GM21381 (cell line): ENCODE data around the gene ACP7.
"Not testable (repeated sequence)": the region's sequence is repeated elsewhere in the genome, so short reads cannot be mapped to it uniquely, and the experiment has no call there.

Source experiments
- ATAC-seq: cut with Tn5 transposase; IDR thresholded peaks from one replicate; pipeline ENCODE4 v1.9.1; 2021; ENCODE audit warnings: mild to moderate bottlenecking, moderate library complexity; ENCODE audit not compliant: unreplicated experiment

The ACP7 gene

DNA sequence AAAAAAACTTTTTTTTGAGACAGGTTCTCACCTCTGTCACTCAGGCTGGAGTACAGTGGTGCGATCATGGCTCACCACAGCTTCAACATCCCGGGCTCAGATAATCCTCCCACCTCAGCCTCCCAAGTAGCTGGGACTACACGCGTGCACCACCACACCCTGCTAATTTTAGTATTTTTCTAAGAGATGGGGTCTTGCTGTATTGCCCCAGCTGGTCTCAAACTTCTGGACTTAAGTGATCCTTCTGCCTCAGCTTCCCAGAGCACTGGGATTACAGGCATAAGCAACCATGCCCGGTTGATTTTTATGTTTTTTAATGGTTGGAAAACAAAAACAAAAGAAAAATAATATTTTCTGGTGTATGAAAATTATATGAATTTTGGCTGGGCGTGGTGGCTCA lies 9.2 kb upstream of the ACP7 start:
- ATAC-seq: no peak

DNA sequence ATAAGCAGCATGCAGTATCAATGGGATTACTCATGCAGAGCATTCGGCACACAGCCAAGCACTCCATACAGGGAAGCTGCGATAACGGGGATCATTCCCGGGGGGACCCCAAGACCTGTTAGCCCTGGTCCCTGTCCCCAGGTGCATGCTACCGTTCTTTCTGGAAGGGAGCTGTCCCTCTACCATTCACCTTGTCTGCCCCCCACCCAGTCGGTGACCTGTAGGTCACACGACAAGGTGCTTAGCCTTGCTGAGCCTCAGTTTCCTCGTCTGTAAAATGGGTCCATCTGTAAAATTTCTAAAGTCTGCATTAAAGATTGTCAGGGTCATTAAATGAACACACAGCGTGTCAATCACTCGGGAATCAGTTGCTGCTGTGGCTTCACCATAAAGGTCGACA lies 6.8 kb upstream of the ACP7 start:
- ATAC-seq: no peak

DNA sequence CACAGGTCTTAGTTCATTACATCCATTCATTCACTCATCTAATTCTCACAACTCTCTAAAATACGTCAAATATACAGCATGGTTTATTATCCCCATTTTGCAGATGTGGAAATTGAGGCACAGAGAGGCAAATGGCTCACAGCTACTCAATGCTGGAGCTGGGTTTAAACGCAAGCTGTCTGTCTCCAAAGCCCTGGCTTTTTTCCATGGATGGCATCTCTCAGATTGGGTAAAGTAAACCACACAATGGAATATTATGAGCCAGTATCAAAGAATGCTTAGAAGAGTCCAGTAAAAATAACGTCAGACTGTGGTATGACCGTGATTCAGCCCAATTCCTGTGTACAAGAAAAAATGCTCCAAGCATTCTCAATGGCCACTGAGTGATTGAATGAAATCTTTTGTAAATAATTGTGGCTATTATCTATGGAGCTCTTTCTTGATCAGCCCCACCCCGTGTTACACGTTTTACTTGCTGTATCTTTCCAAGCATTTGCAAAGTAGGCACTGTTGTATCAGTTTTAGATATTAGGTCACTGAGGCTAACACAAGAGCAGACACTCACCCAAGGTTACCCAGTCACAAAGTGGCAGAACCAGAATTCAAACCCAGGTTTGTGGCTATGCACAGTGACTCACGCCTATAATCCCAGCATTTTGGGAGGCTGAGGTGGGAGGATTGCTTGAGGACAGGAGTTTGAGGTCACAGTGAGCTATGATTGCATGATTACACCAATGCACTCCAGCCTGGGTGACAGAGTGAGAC lies 5.5 kb upstream of the ACP7 start:
- no peak for ATAC-seq

DNA sequence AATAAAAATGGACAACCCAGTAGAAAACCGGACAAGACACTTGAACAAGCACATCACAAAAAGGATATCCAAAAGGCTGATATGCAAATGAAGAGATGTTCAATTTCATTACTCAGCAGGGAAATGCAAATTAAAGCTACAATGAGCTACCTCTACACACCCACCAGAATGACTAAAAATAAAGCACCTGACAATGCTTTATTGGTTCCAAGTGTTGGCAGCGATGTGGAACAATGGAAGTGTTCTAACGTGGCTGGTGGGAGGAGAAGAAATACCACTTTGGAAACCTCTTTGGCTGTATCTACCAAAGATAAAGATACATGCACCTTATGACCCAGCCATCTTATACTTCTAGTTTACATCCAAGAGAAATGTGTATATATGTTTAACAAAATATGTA lies 3.7 kb upstream of the ACP7 start:
- ATAC-seq: no peak

DNA sequence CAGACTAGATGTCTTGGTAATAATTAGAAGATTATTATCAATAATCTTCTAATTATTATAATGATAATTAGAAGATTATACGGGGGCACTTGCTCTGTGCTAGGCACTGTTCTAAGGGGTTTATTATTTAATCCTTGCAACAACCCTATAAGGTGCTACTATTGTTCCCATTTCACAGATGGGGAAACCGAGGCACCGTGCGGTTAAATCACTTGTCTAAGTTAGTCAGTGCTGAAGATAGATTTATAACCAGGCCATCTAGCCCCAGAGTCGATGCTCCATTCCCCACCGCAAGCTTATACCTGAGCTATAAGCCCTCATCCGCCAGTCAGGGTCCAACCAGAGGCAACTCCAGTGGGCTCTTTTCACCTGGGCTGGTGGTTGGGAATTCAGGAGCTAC lies 2.0 kb upstream of the ACP7 start:
- ATAC-seq: no peak

DNA sequence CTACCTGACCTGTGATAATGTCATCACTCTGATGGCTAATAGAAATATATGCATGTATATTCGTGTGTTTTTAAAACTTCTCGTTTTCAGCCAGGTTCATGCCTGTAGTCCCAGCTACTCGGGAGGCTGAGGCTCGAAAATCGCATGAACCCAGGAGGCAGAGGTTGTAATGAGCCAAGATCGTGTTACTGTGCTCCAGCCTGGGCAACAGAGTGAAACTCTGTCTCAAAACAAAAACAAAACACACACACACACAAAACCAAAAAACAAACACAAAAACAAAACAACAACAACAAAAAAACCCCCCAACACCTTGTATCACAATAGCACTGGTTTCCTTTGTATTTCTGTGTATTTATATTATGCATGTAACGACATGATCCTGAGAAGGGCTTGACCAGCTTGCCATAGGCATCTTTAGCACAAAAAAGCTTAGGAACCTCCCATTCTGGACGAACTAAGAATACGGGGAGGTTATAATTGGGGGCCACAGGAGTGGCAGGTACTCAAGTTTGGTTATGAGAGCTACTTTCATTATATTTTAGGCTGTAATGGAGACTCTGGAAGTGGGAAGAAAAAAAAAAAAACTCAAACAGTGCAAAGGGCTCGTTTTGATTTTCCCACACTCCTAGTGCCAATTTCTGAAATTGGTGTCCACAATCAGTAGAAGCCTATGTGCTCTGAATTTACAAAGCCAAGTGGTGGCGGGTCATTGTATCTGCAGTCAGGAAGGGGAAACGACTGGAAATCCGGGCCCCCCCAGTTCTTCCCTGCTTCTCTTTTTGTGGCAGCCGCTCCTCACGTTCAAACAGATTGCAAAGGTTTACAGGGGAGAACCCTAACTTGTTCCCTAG lies 1.2 kb upstream of the ACP7 start:
- ATAC-seq: no peak

DNA sequence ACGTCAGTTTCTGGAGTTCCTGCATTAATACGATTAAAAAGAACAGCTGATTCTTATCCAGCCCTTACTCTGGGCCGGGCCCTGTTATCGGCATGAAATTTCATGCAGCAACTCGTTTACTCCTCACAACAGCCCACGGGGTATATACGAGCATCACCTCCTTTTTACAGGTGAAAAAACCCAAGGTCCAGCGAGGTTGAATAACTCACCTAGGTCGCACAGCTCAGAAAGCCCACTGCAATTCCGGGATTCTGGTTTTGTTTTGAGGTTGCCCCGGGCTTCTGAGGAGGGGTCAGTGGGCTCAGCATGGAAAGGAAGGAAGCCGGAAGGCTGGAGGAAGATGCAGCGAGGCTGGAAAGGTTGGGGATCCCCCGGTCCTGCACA lies 577 bp upstream of the ACP7 start:
- ATAC-seq: no peak

DNA sequence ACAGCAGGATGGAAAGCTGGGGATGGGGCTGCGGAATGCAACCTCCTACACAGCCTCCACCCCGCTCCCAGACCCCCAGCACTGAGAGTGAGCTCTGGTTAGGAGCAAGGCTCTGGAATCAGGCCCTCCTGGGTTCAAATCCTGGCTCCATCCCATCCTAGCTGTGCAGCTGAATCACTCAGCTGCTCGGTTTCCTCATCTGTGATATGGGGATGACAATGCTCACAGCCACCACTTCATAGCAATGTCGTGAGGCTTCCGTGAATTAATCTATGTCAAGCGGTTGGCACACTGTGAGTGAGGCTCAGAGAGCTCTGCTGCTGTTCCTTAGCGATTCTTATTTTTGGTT lies 538 bp downstream of the ACP7 start:
- no peak for ATAC-seq

DNA sequence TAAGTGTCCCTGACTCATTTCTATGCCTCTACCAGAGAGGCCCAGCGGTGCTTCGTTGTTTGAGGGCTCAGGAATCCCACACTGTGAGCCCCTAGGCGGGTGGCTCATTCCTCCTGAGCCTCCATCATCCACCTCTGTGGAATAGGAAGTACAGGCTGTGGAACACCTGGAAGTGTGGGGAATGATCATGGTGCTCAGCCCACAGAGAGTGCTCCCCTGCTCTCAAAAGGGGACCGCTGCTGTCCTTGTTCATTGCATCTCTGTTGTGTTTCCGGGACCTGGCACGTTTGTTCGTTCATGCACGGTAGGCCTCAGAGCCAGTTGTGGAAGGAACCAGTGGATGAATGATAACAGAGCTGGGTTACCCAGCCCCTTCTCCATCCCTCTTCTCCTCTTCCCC lies 1.2 kb downstream of the ACP7 start:
- no peak for ATAC-seq

DNA sequence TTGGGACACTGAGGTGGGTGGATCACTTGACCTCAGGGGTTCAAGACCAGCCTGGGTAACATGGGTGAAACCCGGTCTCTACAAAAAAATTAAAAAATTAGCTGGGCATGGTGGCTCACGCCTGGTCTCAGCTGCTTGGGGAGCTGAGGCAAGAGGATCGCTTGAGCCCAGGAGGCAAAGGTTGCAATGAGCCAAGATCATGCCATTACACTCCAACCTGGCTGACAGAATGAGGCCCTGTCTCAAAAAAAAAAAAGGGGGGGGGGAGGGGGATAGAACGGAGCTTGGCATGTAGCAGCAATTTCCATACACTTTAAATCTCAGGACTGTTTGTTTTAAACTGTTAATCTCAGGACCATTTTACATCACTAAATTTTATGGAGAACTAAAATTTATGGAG lies 2.2 kb downstream of the ACP7 start:
- ATAC-seq: no peak

DNA sequence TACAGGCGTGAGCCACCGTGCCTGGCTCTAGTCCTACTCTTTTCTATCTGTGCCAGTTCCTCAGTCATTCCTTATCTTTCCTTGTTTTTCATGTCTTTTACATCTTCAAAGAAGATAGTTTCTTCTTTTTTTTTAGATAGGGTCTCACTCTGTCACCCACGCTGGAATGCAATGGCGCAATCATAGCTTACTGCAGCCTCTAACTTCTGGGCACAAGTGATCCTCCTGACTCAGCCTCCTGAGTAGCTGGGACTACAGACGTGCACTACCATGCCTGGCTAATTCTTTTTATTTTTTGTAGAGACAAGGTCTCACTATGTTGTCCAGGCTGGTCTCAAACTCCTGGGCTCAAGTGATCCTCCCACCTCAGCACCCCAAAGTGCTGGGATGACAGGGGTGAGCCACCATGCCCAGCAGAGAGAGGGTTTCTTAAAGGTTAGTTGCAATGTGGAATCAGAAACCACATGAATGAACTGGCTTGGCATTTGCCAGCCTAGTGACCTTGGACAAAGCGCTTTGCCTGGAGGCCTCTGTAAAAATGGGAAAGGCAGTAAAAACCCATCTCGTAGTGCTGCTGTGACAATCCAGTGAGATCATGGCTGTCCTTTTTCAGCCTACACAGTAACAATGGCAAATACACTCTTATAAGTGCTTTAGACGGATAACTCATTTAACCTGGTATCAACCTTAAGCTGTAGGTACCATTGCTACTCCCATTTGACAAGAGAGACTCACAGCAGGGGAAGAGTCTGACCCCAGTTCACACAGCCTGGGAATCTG lies 3.9 kb downstream of the ACP7 start:
- no peak for ATAC-seq

DNA sequence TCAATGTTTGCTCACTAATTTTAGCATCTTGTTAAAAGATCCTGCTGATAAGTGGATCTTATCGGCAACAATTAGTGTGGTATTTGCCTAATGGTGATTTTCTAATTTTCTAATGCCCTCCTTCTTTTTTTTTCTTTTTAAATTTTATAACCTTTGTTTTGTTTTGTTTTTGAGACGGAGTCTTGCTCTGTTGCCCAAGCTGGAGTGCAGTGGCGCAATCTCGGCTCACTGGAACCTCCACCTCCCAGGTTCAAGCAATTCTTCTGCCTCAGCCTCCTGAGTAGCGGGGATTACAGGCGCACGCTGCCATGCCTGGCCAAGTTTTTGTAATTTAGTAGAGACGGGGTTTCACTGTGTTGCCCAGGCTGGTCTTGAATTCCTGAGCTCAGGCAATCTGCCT lies 5.8 kb downstream of the ACP7 start:
- not testable (repeated sequence) for ATAC-seq

DNA sequence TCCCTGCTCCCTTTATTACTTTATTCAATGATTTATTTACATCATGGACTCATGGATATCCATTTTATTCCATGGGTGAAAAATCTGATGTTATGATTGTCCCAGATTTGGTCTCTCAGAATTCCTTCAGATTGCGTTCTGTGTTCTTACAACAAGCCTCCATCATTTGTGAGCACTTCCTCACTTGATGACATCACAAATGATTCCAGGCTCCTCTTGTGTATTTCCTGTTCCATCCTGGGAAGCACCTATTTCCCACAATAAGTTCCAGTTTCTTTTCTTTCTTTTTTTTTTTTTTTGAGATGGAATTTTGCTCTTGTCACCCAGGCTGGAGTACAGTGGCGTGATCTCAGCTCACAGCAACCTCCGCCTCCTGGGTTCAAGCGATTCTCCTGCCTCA lies 6.7 kb downstream of the ACP7 start:
- no peak for ATAC-seq

DNA sequence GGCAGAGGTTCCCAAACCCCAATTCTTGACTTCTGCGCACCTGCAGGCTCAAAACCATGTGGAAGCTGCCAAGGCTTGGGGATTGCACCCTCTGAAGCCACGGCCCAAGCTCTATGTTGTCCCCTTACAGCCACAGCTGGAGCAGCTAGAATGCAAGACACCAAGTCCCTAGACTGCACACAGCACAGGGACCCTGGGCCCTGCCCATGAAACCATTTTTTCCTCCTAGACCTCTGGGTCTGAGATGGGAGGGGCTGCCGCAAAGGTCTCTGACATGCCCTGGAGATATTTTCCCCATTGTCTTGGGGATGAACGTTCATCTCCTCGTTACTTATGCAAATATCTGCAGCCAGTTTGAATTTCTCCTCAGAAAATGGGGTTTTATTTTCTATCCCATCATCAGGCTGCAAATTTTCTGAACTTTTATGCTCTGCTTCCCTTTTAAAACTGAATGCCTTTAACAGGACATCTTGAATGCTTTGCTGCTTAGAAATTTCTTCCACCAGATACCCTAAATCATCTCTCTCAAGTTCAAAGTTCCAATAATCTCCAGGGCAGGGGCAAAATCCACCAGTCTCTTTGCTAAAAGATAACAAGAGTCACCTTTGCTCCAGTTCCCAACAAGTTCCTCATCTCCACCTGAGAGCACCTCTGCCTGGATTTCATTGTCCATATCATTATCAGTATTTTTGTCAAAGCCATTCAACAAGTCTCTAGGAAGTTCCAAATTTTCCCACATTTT lies 11.8 kb downstream of the ACP7 start:
- not testable (repeated sequence) for ATAC-seq

DNA sequence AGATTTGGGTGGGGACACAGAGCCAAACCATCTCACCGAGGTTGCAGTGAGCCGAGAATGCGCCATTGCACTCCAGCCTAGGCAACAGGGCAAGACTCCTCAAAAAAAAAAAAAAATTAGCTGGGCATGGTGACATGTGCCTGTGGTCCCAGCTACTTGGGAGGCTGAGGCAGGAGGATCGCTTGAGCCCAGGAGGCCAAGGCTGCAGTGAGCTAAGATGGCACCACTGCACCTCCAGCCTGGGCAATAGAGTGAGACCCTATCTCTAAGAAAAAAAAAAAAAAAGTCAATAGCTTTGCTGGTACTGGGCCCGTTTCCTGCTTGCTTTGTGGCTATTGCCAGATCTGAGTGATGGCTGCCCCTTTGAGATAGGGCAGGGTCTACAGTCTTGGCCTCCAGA lies 13.1 kb downstream of the ACP7 start:
- no peak for ATAC-seq

DNA sequence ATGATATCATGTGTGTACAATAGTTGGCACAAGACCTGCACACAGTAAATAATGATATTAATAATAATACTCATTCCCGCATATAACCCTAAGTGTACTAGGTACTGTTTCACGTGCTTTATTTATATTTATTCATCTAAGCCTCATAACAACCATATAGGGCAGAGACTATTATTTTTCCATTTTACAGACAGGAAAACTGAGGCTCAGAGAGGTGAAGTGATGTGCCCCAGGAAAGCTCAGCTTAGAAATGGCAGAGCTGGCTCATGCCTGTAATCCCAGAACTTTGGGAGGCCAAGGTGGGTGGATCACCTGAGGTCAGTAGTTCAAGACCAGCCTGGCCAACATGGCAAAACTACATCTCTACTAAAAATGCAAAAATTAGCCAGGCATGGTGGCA lies 13.6 kb downstream of the ACP7 start:
- no peak for ATAC-seq

DNA sequence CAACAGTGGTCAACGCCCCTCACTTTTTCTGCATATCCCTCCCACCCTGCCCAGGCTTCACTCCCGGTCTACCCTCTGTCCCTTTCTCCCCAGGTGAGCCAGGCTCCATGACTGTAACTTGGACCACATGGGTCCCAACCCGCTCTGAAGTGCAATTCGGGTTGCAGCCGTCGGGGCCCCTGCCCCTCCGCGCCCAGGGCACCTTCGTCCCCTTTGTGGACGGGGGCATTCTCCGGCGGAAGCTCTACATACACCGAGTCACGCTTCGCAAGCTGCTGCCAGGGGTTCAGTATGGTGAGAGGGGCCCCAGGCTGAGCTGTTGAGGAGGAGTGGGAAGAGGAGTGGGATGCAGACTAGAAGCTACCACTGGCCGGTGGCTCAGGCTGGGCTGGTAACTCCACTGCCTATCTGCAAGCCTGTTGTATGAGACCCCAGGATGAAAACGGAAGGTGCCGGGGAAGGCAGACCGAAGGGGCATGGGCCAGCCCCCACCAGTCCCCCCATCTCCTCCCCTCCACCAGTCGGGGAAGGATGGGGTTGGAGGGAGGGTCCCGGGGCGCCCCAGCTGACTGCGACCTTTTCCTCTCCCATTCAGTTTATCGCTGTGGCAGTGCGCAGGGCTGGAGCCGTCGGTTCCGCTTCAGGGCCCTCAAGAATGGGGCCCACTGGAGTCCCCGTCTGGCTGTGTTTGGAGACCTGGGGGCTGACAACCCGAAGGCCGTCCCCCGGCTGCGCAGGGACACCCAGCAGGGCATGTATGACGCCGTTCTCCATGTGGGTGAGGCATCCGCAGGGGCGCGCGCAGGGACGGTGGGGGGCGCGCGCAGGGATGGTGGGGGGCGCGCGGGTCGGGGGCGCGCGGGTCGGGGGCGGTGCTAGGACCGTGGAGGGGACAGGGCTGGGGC lies 14.4 kb downstream of the ACP7 start:
- ATAC-seq: no peak

DNA sequence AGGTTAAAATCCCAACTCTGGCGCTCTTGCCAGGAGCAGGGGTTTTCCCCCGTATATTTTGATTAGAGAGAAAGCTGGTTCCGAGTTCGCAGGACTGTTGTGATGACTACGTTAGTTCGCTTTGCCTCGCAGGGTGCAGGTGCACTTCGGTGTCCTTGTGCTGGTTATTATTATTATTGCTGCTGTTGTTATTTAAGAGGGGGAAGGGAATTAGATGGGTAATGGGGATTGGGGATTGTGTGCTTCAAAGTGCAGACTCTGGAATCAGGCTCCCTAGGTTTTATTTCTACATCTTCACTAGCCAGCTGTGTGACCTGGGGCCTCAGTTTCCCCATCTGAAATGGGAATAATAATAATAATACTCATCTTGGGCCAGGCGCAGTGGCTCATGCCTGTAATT lies 15.2 kb downstream of the ACP7 start:
- no peak for ATAC-seq

DNA sequence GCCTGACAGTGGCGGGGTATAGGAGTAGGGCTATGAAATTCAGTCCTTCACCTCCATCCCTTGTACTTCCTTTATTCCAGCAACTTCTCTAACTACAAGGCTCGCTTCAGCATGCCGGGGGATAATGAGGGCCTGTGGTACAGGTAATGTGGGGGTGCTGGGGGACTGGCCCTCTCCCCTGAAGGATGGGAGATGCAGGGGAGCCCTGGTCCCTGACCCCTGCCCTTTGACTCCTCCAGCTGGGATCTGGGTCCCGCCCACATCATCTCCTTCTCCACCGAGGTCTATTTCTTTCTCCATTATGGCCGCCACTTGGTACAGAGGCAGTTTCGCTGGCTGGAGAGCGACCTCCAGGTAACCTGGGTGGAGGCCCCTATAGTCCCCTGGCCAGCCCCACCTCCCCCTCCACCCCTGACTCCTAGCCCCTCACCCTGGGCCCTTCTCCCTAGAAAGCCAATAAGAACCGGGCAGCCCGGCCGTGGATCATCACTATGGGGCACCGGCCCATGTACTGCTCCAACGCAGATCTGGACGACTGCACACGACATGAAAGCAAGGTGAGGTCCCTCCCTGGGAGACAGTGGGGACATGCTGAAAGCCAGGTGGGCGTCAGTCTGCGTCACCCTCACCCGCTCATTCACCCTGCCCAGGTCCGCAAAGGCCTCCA lies 16.5 kb downstream of the ACP7 start:
- ATAC-seq: no peak

DNA sequence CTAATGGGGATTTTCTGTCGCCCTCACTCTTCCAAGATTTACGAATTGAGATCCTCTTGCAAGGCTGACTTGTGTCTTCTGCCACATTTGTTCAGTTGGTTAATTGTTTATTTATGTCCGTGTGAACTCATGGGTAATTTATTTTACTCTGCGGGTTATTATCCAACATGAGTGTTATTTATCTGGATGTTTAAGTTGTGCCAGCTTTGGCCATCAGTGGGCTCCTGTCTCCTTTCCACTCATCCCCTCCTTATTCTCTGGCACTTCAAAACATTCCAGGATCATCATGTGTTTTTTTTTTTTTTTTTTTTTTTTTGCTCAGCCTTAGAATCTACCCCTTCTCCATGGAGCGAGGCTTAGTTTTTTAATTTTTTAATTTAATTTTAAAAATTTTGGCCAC lies 19.0 kb downstream of the ACP7 start:
- no peak for ATAC-seq
